Neuron (in vitro differentiated cells): ENCODE measurements around the gene ADAMTS20.
"Not testable (repeated sequence)": the region's sequence is repeated elsewhere in the genome, so short reads cannot be mapped to it uniquely, and the experiment has no call there.

Source experiments
- H2AFZ ChIP-seq: one replicate; pipeline ENCODE4 v1.6.1; 2013; ENCODE audit warnings: low read depth, mild to moderate bottlenecking, inconsistent platforms, low read length, moderate library complexity
- H3K27me3 ChIP-seq: one replicate; pipeline ENCODE4 v1.6.1; 2013; ENCODE audit warnings: low read length; ENCODE audit not compliant: insufficient read depth
- H3K36me3 ChIP-seq: one replicate; pipeline ENCODE4 v1.6.1; 2013; ENCODE audit warnings: low read length; ENCODE audit not compliant: insufficient read depth
- H3K4me1 ChIP-seq: one replicate; pipeline ENCODE4 v1.6.1; 2013; ENCODE audit warnings: low read length; ENCODE audit not compliant: insufficient read depth
- H3K4me3 ChIP-seq: 2 replicates; pipeline ENCODE4 v1.5.1; 2013; ENCODE audit warnings: mild to moderate bottlenecking, low read length, moderate library complexity
- H3K9me3 ChIP-seq: one replicate; pipeline ENCODE4 v1.6.1; 2013; ENCODE audit warnings: low read length

ADAMTS20 gene

DNA sequence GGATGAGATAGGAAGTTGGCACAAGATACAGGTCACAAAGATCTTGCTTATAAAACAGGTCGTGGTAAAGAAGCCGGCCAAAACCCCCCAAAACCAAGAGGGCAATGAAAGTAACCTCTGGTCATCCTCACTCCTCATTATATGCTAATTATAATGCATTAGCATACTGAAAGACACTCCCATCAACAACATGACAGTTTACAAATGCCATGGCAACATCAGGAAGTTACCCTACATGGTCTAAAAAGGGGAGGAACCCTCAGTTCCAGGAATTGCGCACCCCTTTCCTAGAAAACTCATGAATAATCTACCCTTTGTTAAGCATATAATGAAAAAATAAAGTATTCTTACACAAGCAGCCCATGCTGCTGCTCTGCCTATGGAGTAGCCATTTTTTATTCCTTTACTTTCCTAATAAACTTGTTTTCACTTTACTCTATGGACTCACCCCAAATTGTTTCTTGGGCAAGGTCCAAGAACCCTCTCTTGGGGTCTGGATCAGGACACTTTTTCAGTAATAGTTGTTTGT lies 210.2 kb downstream of the ADAMTS20 start:
- H3K36me3 ChIP-seq, H3K4me3 ChIP-seq, H3K9me3 ChIP-seq, H3K27me3 ChIP-seq: not testable (repeated sequence)
- H2AFZ ChIP-seq, result peak overlapping the region; percentile 79
- peaks cover 35% of the 10 kb centered on the region for H3K4me1 ChIP-seq

DNA sequence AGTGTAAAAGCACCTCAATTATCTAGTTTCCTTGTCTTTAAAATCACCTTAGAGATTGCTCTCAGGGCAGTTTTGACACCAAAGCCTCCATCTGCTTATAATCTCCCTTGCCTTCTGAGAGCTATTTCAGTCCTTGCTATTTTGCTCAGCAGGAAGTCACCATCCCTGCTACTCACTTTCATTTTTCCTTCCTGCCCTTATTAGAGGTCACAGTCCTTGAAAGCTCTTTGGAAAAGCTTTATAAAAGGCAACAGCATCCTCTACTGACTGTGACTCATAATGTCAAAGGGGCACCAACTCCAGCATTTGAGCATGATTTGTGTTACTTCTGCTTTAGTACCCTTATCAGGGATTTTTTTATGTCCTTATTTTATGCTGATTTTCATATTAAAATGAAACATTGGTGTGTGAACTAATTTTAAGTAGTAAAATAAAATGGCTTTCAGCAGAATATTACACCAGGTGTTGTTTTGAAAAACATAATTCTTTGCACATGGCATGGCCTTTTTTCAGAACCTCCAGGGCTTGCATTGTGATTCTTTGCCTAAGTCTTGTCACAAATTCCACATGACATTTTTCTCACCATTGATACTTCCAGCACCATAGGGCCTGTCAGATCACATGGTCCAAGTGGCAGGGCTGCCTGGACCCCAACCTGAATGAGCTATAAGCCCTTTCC lies 213.0 kb downstream of the ADAMTS20 start:
- H3K4me1 ChIP-seq, result peaks cover 35% of the 10 kb centered on the region
- H3K4me3 ChIP-seq, result no peak overlapping the region
- H3K27me3 ChIP-seq, result no peaks in the 10 kb centered on the region
- no peak overlapping the region for H2AFZ ChIP-seq
- H3K36me3 ChIP-seq, result no peaks in the 10 kb centered on the region
- H3K9me3 ChIP-seq, result peaks cover 1% of the 10 kb centered on the region

DNA sequence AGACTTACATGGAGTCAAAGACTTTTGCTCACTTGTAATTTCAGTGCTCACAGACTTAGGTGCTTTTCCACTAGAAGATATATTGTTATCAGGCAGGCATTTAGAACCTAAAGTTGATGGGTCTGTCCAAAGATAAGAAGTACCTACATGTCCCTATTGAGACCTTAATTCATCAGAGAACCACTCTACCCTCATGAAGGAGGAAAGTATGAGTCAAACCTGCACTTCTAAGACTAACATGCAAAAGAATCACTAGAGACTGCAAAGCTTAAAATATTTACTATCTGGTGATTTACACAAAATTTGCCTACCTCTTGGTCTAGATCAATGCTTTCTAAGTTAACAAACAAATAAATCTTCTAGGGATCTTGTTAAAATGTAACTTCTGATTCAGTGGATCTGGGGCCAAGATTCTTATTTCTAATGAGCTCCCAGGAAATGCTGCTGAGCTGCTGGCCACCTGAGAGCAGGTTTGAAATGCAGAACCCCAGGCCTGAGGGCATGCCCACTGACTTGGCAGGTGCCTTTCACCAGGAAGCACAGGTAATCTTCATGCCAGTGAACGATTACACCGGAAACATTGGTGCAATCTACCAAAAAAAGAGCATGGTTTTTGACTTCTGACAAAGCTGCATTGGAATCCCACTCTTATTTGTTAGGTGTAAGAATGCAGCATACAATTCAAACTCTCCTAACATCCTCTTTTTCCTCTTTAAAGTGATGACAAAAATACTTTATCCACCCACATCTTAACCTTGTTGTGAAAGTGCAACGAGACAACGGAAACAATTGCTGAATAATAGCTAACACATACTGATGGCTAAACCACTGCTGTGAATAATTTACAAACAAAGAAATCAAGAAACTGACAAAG lies 214.2 kb downstream of the ADAMTS20 start:
- no peak overlapping the region for H2AFZ ChIP-seq
- peaks cover 33% of the 10 kb centered on the region for H3K4me1 ChIP-seq
- no peaks in the 10 kb centered on the region for H3K36me3 ChIP-seq
- no peaks in the 10 kb centered on the region for H3K27me3 ChIP-seq
- H3K9me3 ChIP-seq, result no peaks in the 10 kb centered on the region
- H3K4me3 ChIP-seq, result no peak overlapping the region

DNA sequence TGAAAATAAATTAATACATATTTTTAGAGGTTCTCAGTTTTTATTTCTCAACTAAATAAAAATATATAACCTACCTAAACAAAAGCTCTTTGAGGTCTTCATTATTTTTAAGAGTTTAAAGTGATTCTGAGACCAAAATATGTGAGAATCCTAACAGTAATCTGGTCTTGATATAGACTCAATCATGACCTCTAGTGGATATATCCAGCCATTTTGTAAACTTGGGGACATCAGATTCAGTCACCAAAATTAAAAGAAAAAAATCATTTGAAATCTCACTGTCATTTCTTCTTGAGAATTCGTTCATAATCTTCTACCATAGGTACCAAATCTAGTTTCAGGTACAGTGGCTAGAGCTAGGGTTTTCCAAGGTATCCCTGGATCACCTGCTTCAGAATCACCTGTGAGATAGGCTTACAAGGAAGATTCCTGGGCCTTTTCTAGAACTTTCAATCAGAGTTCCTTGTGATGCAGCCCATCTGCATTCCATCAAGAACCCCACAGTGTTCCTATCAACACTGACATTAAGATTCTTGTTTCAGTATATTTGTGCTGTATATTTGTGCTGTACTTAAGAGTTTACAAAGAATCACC lies 214.9 kb downstream of the ADAMTS20 start:
- Histone ChIP-seq H3K4me1 (peaks cover 27% of the 10 kb centered on the region), H3K4me3 (no peak overlapping the region), H2AFZ (no peak overlapping the region), H3K36me3 (no peaks in the 10 kb centered on the region), H3K27me3 (no peaks in the 10 kb centered on the region), H3K9me3 (no peaks in the 10 kb centered on the region)

DNA sequence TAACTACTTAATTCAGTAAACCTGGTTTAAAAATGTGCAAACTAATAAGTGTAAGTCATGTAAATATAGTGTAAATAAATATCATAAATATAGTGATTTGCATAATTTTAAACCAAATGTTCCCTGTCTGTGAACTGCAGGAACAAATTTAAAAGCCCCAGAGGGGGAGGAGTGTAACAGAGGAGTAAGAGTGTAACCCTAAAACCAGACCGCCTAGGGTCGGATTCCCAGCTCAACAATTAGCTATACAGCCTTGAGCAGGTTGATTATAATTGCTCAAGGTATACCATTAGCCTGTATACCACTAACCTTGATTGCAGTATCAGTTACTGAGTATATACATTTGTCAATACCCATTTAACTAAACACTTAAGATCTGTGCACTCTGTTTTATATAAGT lies 218.4 kb downstream of the ADAMTS20 start:
- Histone ChIP-seq H3K4me3 (no peak overlapping the region), H3K4me1 (peaks cover 10% of the 10 kb centered on the region), H3K36me3 (no peaks in the 10 kb centered on the region)

DNA sequence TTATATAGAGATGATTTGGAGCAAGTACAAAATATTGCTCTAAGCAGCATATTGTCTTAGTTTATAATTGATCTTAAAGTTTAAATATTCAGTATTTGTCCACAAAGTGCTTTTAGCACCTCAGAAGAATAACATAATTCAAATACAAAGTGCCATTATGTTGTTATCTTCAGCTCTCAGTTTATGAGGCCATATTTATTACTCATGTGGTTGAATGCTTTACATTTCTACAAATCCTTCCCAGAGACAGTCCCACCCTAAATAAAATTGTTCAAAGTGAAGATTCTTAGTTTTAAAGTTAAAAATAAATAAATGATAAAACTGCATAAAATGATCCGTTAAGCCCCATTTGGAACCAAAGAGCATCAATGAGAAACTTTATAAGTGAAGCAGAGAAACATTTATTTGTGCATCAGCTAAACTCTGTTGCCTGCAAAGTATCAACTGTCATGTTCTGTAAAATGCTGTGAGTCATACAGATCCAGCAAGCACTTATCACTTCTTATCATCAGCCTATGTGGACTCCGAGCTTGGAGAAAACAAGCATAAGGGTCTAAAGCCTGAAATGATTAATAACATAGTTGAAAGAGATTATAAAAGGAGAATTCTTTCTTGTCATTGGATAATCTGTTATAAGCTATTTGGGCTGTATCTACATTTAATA lies 218.9 kb downstream of the ADAMTS20 start:
- H3K9me3 ChIP-seq, result peaks cover 4% of the 10 kb centered on the region
- H3K36me3 ChIP-seq, result no peaks in the 10 kb centered on the region
- H2AFZ ChIP-seq, result no peak overlapping the region

More for the DNA sequence above, 218.4 kb downstream of the ADAMTS20 start:
- Histone ChIP-seq H3K9me3 (peaks cover 4% of the 10 kb centered on the region), H2AFZ (no peak overlapping the region), H3K27me3 (no peaks in the 10 kb centered on the region)

DNA sequence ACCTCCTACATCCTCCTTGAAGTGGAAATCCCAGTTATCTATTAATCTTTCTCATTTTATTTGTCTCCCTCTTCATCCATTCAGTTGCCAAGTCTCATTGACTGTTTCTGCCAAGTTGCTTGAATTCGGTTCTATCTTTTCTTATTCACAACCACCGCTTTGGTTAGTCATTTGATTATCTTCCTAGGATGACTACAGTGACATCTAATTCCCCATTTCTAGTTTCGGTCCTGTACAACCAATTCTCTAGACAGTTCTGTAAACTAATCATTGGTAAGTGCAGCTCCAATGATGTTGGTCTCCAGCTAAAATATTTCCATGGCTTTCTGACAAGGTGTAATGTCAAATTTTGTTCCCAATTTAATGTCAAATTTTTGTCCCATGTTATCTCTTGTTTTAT lies 220.1 kb downstream of the ADAMTS20 start:
- H2AFZ ChIP-seq, result no peak overlapping the region
- H3K27me3 ChIP-seq, result no peaks in the 10 kb centered on the region
- H3K36me3 ChIP-seq, result no peaks in the 10 kb centered on the region
- H3K4me3 ChIP-seq, result no peak overlapping the region
- H3K4me1 ChIP-seq, result no peaks in the 10 kb centered on the region
- peaks cover 4% of the 10 kb centered on the region for H3K9me3 ChIP-seq

More for the DNA sequence above, 218.9 kb downstream of the ADAMTS20 start:
- no peak overlapping the region for H3K4me3 ChIP-seq
- H3K27me3 ChIP-seq, result no peaks in the 10 kb centered on the region
- H3K4me1 ChIP-seq, result peaks cover 5% of the 10 kb centered on the region

DNA sequence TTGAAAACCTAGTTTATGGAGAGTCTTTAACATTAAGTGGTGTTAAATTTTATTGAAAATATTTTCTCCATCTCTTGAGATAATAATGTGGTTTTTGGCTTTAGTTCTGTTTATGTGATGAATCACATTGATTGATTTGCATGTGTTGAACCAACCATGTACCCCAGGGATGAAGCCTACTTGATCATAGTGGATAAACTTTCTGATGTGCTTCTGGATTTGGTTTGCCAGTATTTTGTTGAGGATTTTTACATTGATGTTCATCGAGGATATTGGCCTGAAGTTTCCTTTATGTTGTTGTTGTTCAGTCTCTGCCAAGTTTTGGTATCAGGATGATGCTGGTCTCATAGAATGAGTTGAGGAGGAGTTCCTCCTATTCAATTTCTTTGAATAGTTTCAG lies 222.6 kb downstream of the ADAMTS20 start:
- no peak overlapping the region for H3K4me3 ChIP-seq
- H3K4me1 ChIP-seq, result no peaks in the 10 kb centered on the region
- H3K36me3 ChIP-seq, result no peaks in the 10 kb centered on the region
- H3K9me3 ChIP-seq, result peaks cover 4% of the 10 kb centered on the region
- H2AFZ ChIP-seq, result no peak overlapping the region
- H3K27me3 ChIP-seq, result no peaks in the 10 kb centered on the region

DNA sequence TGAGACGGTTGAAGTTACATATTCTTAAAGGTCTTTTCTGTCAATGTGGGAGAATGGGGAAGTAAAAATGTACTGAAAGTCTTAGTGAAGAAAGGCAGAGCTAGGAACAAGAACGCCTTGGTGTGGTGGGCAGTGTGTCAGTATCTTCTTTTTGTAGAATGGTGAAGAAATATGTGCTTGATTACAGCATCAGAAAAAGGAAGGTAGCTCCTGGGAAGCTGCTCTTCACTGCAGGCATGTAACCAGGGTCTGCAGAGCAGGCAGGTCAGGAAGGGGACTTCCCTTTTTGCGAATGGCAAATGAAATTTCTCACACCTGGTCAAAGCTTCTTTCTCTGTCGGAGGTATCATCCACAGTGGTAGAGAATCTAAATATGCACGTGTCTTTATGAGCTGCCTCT lies 226.2 kb downstream of the ADAMTS20 start:
- H3K9me3 ChIP-seq, result peaks cover 4% of the 10 kb centered on the region
- no peaks in the 10 kb centered on the region for H3K4me1 ChIP-seq
- no peak overlapping the region for H3K4me3 ChIP-seq

DNA sequence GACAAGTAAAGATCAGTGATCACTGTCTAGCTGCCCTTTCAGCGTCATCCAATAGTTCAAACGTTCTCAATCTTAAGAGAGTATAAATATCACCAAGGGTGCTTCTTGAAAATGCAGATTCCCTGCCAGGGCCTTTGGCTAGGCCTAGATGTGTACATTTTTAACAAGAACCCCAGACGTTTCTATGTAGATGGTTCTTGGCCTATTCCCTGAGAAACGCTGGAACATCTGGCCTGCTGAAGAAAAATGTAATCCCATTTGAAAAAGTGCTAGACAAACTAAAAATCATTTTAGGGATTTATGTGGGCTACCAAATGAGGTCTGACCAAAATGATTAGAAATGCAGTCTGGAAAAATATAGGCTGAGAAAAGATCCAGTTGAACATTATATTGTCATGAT lies 231.7 kb downstream of the ADAMTS20 start:
- H3K4me3 ChIP-seq, result no peak overlapping the region
- H3K27me3 ChIP-seq, result no peaks in the 10 kb centered on the region
- no peak overlapping the region for H2AFZ ChIP-seq
- H3K4me1 ChIP-seq, result peaks cover 3% of the 10 kb centered on the region
- no peaks in the 10 kb centered on the region for H3K9me3 ChIP-seq
- H3K36me3 ChIP-seq, result no peaks in the 10 kb centered on the region

More for the DNA sequence above, 226.2 kb downstream of the ADAMTS20 start:
- H2AFZ ChIP-seq, result no peak overlapping the region
- no peaks in the 10 kb centered on the region for H3K36me3 ChIP-seq
- H3K27me3 ChIP-seq, result no peaks in the 10 kb centered on the region

DNA sequence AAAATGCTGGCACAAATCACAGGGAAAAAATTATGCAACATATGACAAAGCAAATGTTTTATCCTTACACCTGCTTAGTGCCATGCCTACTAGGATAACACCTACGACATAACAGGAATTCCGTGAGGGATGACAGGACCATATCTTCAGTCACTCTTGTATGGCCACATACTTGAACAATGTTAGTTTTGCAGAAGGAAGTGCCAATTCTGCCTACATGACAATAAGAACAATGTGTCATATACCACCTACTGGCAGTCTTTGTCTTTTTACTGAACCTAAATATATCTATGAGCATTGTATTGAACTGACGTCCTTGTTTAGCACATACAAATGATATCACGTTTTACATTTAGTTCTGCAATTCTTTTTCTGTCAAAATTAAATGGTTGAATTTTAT lies 234.0 kb downstream of the ADAMTS20 start:
- H3K27me3 ChIP-seq, result no peaks in the 10 kb centered on the region
- H3K4me3 ChIP-seq, result no peak overlapping the region
- no peaks in the 10 kb centered on the region for H3K36me3 ChIP-seq

DNA sequence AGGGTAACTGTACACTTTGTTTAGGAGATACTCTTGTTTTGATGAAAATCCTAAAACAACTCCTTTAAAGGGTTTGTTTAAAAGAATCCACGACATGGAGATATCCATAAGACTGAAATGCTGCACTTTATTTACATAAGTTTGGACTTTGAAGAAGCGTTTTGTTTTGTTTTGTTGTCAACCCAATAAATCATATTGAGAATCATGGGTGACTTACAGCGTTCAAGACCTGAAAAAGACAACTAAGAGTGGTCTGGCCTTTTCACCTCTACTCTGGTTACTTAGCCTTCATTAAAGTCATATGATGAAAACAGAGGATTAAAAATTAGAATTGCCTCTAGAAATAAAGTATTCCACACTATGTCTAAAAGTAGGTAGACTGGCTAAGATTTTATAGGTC lies 234.8 kb downstream of the ADAMTS20 start:
- Histone ChIP-seq H3K36me3 (no peaks in the 10 kb centered on the region), H3K9me3 (no peaks in the 10 kb centered on the region), H2AFZ (no peak overlapping the region), H3K4me3 (no peak overlapping the region), H3K27me3 (no peaks in the 10 kb centered on the region), H3K4me1 (peaks cover 3% of the 10 kb centered on the region)

More for the DNA sequence above, 234.0 kb downstream of the ADAMTS20 start:
- H3K4me1 ChIP-seq, result peaks cover 3% of the 10 kb centered on the region
- no peak overlapping the region for H2AFZ ChIP-seq
- no peaks in the 10 kb centered on the region for H3K9me3 ChIP-seq
